Ishikawa (cell line): ENCODE results near the gene CRACR2B.

ENCODE experiments used
- CREB1 ChIP-seq: IDR thresholded peaks from 2 replicates; pipeline ENCODE4 v1.6.1; 2012; ENCODE audit warnings: low read depth
- EGR1 ChIP-seq: IDR thresholded peaks from 2 replicates; pipeline ENCODE4 v1.6.1; 2012
- NFIC ChIP-seq: IDR thresholded peaks from 2 replicates; pipeline ENCODE4 v1.6.1; 2012
- TAF1 ChIP-seq: IDR thresholded peaks from 2 replicates; pipeline ENCODE4 v1.6.1; 2012; ENCODE audit warnings: low read depth, mild to moderate bottlenecking
- ZBTB7A ChIP-seq: IDR thresholded peaks from 2 replicates; pipeline ENCODE4 v1.6.1; 2012; ENCODE audit warnings: low read depth

DNA sequence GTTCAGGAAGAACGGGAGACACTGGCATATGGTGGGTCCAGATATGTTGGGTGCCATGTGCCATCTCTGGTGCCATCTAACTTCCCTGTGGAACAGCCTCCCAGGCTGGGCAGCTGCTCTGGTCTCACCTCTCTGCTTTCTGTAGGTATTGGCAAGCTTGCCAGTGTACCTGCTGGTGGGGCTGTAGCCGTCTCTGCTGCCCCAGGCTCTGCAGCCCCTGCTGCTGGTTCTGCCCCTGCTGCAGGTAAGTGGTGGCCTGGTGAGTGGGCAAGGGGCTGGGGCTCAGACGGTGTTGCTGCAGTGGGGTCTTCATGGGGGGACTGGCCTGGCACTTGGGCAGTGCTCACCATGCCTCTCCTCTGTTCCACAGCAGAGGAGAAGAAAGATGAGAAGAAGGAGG is 15.3 kb upstream of the CRACR2B start:
- TF ChIP-seq EGR1: no peak
- no peak for TF ChIP-seq NFIC
- TF ChIP-seq TAF1: no peak
- no peak for TF ChIP-seq CREB1
- no peak for TF ChIP-seq ZBTB7A
